HG02571 (cell line): ENCODE results near the gene SMC5.
"Not testable (repeated sequence)": the region's sequence is repeated elsewhere in the genome, so short reads cannot be mapped to it uniquely, and the experiment has no call there.

Experiments used
- ATAC-seq: cut with Tn5 transposase; IDR thresholded peaks from one replicate; pipeline ENCODE4 v1.9.1; 2021; ENCODE audit warnings: mild to moderate bottlenecking, moderate library complexity; ENCODE audit not compliant: unreplicated experiment

SMC5 gene

DNA sequence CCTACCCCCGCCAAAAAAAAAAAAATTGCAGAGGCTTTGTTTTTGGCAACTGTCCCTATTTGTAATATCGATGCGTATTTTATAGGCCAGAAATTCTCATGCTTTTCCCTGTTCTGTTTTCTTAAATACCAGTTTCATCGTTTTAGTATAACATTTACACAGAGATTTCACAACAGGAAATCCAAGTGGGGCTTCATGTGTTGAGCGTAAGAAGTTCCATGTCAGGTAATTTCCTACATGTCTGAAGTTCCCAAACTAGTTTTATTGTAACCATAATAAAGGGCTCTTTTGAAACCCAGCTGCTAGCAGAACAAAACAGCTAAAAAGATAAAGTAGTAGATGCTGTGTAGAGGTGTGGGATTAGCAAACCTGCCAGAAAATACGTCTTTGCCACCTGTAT is 4.2 kb downstream of the SMC5 start:
- no peak for ATAC-seq

DNA sequence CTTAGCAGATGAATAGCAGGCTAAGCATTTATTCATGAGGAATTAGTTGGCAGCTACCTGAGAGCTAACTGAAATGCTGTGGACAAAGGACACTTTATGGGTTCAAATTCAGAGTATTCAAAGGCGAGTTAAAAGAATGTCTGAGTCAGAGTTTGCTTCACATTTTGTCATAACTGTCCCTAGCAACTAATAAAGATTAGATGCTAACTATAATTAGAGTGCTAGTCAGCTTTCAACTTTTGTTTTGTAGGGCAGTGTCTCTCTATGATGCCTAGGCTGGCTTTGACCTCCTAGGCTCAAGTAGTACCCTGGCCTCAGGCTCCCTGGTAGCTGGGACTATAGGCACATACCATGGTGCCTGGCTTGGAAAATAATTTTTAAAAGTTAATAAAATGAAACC is 4.6 kb downstream of the SMC5 start:
- ATAC-seq = no peak

DNA sequence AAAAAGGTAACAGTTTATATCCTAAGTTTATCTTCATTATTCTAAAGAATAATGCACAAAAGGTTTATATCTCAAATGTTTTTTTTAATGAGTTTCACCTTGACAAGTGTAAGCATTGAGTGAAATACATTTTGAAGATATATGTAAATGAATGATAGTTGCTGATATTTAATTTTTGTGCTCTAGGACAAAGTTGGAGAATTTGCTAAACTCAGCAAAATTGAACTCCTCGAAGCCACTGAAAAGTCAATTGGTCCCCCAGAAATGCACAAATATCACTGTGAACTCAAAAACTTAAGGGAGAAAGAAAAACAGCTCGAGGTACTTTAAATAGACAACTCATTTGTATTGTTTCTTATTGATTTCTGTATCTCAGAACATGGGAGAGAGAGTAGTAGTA is 19.5 kb downstream of the SMC5 start:
- no peak for ATAC-seq

DNA sequence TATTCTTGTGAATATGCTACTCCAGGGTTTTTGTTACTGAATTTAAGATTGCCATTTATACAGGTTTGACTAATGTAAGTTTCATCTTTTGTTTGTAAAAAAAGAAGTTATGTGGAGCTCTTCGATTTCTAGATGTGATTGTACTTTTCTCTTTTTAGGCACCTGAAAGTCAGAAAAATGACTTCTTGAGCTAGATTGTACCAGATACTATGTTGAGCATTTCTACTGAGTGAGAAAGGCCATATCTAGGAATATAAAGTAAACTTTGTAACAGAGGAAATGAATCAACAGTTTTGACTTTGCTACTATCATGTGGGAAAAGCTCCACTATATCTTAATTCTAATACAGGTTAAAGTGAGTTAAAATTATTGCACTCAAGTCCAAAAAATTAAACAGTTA is 25.1 kb downstream of the SMC5 start:
- ATAC-seq = no peak

DNA sequence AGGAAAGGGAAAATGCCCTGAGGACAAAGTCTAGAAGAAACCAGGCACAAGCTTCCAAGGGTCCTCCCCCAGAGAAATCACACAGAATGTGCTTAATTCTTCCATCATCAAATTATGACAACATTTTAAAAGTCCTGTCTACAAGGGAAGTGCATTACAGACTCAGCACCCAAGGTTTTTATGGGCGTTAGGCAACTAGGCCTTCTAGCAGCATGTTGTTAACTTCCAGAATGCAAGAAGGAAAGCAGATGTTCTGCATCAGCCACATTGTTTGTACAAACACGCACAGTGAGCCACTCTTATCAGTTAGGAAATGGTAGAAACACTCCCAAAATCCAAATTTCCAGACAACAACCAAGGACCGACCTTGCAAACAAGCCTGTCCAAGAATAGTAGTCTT is 26.5 kb downstream of the SMC5 start:
- ATAC-seq = no peak

DNA sequence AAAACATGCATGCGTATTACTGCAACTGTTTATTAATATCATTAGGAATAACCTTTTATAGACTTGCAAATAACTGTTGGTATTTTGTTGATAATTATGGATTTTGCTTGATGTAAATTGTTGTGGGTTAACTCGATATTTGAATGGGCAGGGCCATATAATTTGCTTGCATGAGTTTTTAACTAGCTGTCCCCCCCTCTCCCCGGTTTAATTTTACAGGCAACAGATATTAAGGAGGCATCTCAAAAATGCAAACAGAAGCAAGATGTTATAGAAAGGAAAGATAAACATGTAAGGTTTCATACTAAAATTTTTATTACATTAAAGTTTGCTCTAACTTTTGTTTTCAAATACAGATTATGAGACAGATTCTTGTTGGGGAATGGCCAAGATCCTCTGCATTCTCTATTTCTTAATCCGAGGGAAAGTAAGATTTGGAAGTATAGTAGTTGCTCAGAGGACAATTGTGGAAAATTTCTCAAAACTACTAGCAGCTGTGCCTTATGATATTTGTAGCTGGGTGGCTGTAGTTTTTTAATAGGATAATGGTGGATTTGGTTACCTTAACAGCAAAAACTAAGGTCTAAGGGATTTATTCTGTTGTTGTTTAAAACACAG is 27.3 kb downstream of the SMC5 start:
- ATAC-seq = no peak

DNA sequence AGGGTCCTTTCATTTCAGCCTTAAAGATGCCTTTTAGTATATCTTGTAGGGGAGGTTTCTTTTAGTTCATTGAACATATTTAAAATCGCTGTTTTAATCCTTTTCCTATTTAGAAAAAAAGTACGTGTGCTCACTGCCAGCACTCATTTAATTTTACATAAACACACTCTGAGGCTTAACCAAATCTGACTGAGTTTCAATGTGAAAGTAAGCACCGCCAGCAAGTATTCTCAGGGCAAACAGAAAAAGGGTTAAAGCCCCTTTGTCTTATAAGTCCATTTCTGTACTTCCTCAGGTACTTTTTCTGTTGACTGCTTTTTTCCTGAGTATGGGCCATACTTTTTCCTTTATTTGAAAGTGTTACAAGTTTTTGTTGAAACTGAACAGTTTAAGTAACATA is 31.8 kb downstream of the SMC5 start:
- ATAC-seq = no peak

DNA sequence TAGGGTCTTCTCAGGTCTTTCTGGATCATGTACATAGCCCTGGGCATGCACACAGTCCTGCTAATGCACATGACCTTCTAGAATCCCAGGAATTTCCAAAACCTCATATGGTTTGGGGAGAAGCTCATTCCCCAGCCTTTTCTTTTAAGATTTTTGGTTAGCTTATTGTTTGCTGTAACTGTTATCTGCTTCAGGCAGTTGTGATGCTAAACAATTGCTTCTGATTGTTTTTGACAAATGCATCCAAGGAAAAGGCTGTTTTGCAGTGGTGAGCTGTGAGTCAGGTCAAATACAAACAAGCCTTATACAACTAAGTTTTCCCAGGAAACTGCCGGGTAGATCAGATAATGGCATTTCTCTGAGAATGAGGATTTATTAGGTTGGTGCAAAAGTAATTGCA is 32.7 kb downstream of the SMC5 start:
- ATAC-seq = no peak

DNA sequence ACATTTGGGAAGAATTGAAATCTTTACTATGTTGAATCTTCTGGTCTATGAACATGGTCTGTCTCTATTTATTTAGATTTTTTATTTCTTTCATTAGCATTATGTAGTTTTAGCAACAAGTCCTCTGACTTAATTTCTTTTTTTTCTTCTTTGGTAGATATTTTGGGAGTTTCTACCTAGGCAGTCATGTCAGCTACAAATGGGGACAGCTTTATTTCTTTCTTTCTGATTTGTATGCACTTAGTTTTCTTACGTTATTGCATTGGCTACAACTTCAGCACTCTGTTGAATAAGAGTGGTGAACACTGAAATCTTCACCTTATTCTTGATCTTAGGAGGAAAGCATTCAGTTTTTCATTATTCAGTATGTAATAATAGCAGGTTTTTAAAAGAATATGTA is 33.5 kb downstream of the SMC5 start:
- no peak for ATAC-seq

DNA sequence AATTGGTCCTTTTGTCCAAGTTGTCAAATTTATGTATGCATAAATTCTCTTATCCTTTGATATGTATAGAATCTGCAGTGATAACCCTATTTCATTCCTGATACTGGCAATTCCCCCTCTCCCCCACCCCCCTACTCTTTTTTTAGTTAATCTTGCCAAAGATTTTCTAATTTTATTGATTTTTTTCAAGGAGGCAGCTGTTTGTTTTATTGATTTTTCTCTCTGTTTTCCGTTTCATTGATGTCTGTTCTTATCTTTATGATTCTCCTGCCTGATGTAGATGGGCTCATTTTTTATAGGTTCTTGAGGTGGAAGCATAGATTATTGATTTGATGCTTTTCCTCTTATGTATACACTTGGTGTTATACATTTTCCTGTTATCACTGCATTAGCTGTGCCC is 34.4 kb downstream of the SMC5 start:
- ATAC-seq = no peak

DNA sequence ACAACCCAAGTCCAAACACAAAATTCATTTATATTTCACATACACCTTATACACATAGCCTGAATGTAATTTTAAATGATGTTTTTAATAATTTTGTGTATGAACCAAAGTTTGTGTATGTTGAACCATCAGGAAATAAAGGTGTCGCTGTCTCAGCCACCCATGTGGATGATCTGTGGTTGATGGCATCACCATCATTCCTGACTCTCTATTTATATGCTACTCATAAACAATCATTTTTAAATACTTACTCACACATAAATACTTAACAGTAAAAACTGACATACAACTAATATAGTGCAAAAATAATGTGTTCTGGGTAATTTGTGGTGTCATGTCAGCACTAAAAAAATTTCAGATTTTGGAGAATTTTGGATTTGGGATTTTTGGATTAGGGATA is 38.4 kb downstream of the SMC5 start:
- ATAC-seq = no peak

DNA sequence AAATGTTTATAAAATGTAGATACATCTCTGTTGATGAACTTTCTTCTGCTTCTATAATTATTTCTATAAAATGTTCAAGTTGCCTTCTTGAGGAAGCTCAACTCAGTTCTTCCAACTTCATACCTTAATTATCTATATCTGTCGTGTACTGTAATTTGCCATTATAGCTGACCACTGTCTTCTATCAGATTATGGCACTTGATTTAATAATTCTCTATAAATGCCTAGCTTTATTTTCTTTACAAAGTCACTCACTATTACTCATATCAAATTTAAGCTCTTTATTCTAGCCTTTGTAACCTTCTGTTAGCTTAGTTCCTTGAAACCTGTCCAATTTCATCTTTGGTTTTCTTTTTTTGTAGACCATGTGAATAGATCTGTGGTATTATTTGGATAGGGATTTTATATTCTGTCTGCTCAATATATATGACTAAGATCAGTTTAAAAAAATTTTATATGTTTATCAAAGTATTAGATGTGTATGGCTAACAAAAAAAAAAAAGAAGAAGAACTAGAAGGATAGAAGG is 39.5 kb downstream of the SMC5 start:
- ATAC-seq = no peak

DNA sequence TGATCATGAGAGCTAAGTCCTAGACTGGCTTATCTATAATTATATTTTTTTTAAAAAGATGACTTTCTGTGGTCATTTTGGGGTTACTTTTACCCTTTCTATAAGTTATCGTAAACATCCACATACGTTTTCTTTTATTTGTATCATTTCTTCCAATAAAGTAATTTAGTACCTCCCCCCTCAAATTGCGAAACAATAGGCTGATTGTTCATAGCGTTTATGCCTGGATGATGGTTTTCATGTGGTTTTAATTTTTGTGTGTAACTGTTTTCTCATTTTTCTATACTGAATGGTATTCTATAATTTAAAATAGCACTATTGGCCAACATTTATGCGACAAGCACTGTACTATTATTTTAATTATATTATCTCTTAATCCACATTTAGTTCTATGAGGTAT is 44.5 kb downstream of the SMC5 start:
- ATAC-seq = no peak

DNA sequence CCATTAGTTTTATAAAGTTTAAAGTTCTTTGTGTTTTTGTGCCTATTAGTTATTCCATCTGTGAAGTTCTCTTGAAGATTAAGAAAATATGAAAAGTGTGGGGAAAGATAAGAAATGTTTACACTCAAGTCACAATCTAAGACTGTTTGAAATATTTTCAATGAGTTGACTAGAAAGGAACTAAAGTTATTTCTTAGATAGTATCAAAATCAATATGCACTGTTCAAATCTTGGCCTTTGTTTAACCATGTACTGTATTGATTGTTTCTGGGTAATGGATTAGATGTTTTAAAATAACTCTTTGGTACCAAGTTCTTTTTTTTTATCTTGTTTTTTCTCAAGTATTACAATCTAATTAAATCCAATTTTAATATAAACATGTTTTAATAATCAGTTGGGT is 46.0 kb downstream of the SMC5 start:
- no peak for ATAC-seq

DNA sequence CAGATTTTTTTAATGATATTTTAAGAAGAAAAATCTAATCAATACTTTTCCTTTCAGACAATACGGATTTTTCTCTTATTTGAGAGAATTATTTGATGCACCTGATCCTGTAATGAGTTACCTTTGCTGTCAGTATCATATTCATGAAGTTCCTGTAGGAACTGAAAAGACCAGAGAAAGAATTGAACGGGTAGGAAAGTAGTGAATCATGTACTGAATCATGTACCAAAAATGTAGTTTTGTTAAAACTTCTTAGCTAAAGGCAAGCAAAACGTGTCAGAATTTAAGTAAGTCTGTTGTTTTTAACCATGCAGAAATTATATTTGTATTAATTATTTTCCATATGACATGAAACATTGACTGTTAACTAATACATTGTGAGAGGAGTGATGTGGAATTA is 56.6 kb downstream of the SMC5 start:
- ATAC-seq = no peak

DNA sequence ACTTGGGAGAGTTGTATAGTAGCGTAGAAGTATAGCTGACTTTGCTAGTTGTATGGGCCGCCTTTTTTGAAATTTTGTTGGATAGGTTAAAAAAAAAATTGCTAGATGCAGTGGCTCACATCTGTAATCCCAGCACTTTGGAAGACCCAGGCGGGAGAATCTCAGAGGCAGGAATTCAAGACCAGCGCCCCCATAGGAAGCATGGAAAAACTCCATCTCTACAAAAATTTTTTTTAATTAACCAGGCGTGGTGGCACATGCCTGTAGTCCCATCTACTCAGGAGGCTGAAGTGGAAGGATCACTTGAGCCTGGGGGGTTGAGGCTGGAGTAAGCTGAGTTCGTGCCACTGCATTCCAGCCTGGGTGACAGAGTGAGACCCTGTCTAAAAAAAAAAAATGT is 59.2 kb downstream of the SMC5 start:
- ATAC-seq = no peak

DNA sequence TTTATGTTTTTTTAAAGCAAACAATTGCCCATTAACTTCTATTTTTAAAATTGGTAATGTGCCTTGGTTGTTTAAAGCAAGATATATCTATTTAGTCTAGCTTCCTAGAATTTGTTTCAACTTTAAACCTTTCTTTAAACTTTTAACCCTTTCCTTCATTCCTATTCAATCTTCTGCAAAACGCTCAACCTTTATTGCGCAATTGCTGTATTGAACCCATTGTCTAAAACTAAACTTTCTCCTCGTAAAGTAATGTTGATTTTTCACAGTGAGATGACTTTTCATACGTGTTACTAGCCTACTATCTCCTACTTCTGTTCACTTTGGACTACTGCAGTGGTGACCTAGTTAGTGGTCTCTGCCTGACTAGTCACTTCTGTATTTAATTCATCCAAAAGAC is 63.3 kb downstream of the SMC5 start:
- ATAC-seq = no peak

DNA sequence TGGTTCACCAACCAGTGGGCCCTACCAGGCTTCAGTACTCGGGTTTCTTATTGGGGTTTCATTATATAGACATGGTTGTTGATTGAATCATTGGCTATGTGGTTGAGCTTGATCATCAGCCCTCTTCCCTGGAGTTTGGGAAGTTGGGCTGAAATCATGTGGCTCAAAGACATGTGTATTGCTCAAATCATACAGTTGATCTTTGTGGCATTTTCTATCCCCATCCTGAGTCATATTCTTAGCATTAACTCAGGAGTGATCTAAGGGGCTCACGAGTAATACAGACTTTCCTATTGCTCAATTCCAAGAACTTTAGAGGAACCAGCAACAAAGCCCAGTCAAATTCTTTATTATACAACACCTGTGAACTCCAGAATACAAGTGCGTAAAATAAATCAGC is 66.2 kb downstream of the SMC5 start:
- ATAC-seq = no peak

DNA sequence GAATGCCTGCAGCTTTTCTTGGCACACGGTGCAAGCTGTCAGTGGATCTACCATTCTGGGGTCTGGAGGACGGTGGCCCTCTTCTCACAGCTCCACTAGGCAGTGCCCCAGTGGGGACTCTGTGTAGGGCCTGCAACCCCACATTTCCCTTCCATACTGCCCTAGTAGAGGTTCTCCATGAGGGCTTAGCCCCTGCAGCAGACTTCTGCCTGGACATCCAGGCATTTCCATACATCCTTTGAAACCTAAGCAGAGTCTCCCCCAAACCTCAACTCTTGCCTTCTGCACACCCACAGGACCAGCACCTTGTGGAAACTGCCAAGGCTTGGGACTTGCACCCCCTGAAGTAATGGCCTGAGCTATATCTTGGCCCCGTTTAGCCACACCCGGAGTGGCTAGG is 69.8 kb downstream of the SMC5 start:
- ATAC-seq = not testable (repeated sequence)

DNA sequence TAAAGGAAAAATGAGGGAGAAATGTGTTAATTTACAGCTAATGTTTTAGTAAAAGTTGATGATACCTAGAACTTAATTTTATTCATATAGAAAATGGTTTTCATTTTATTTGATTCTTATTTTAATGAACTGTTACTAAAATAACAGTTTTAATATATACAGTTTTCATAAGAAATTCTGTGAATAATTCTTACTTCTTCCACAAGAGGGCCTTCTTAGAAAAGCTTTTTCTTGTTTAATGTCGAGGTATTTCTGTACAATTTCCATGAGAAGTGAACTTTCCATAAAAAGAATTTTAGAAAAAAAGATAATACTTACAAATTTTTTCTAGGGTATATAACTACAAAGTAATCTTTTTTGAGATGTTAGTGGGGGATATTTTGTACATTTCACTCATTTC is 81.8 kb downstream of the SMC5 start:
- ATAC-seq = no peak

DNA sequence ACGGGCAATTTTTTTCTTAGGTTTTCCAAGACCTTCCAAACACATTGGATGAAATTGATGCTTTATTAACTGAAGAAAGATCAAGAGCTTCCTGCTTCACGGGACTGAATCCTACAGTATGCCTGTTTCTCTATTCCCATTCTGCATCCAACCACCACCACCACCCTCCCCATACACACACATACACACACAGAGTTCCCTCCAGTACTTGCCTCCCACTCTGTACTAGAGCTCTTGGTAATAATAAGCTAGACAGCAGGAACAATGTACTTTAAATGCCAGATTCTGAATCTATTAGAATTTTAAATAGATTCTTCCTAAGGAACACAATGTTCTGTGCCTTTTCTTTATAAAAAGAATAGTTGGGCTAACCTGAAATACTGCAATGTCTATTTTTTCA is 88.3 kb downstream of the SMC5 start:
- ATAC-seq = no peak

DNA sequence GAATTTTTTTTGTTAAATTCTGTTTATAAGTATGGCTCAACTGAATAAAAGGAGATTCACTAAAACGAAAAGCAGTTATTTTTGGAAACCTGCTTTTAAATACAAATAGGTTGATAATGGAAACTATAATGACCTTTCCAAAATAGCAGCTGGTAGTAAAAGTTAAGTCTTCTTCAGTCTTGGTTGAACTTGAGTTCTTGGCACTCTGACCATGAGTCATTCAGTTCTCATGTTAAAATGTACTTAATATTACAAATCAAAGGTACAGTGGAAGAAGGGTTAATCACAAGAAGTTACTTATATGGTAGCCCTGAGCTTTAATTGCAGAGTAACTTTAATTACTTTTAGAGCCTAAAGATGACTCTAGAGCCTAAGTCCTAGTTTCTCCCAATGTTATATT is 93.6 kb downstream of the SMC5 start:
- ATAC-seq = no peak

DNA sequence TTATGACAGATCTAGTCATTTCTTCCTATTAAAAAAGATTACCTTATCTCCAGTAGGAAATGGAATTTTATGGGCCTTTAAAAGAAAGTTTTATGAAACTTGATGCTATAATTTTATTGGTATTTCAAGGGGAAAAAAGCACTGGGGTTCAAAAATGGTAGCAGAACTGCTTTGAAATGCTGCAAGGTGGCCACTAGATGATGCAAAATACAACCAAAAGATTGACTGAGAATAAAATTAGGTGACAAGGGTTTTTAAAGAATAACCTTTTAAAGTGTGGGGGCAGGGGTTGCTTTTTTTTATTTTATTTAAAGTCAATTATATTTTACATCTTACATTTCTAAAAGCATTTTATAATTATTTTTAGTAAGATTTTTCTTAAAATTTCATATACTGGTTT is 94.0 kb downstream of the SMC5 start:
- ATAC-seq = no peak

DNA sequence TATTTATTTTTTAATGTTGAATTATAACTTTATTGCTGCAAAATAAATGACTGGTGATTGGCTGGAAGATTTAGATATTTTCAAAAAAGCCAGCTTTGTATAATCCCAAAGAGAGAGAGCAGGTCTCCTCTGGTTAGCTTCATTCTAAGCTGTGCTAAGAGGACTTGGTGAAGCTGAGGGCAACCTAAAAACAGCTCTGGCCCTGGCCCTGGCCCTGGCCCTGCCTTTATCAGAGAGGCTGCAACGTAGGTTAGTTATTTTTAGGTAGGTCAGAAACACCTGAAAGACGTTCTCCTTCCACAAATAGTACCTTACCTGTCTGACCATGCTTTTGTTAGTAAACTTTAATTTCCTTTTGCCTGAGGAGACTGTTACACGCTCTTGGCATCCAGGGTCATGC is 97.0 kb downstream of the SMC5 start:
- ATAC-seq = no peak
